ENCODE data around the gene SPATA2L.

Gene SPATA2L

DNA sequence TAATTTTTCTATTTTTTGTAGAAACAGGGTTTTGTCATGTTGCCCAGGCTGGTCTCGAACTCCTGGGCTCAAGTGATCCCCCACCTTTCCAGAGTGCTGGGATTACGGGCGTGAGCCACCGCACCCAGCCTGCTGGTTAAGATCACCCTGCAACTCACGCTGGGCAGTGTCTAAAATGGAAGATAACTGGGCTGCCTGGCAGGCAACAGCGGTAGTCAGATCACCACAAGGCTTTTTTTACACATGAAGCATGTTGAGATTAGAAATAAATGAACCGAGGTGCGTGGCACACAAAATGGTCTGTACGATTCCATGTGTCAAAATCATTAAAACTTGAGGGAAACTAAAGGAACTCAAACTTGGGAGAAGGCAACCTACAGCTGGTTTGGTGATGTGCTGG lies 46.6 kb upstream of the SPATA2L start:
- no peak overlapping the region for H2AFZ ChIP-seq (ENCODE audit: low read depth, low read length)
- H3K36me3 ChIP-seq (ENCODE audit: insufficient read depth, low read length) = peaks cover 91% of the 10 kb centered on the region
- H3K79me2 ChIP-seq (ENCODE audit: insufficient read depth, low read length) = no peaks in the 10 kb centered on the region; the same call in none of the 2 replicates
- H3K4me3 ChIP-seq (ENCODE audit: low read depth in 1 of 2, low read length in 2 of 2) = no peak overlapping the region
- ATAC-seq (ENCODE audit: insufficient read depth, low read depth) (no peak), DNase-seq (no peak)
- H3K4me1 ChIP-seq (ENCODE audit: insufficient read depth, low read length) = no peaks in the 10 kb centered on the region
- no peak overlapping the region for H3K9ac ChIP-seq (ENCODE audit: low read depth, low read length)
- no peaks in the 10 kb centered on the region for H3K27me3 ChIP-seq (ENCODE audit: insufficient read depth, low read length, poor library complexity)
- no peak for TF ChIP-seq EZH2 (IDR thresholded peaks at IDR 0.05; ENCODE audit: borderline replicate concordance, low read depth, low read length, severe bottlenecking)
- no peak for TF ChIP-seq CTCF (IDR thresholded peaks at IDR 0.05; ENCODE audit: borderline replicate concordance, extremely low read depth, low read length, poor library complexity, severe bottlenecking)
- peaks cover 19% of the 10 kb centered on the region; the same call in 1 of the 2 replicates for H4K20me1 ChIP-seq (ENCODE audit: insufficient read depth, low read length)
- no peaks in the 10 kb centered on the region for H3K9me3 ChIP-seq (ENCODE audit: insufficient read depth, low read length, severe bottlenecking)
- H3K27ac ChIP-seq (ENCODE audit: low read length) = no peak overlapping the region
- H3K4me2 ChIP-seq (ENCODE audit: insufficient read depth, low read length) = no peak overlapping the region

DNA sequence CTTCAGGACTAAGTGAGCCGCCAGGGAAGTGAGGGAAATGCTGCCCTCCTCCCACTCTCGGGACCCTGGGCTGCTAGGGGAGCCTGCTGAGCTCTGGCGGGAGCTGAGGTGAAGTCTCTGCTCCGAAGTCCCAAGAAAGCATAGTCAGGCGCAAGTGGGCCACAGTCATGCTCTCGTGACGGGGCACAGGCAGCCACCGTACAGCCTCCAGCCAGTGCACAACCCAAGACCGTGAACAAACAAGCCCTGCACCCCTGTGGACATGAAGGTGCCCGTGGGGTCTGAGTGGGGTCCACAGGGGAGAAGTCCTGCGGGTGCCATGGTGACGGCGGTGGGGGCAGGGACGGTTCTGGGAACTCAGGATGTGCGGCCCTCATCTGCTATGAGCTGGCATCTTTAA lies 44.5 kb upstream of the SPATA2L start:
- Histone ChIP-seq H3K9me3 (ENCODE audit: insufficient read depth, low read length, severe bottlenecking) (no peaks in the 10 kb centered on the region), H2AFZ (ENCODE audit: low read depth, low read length) (no peak overlapping the region), H3K4me2 (ENCODE audit: insufficient read depth, low read length) (no peak overlapping the region), H3K27me3 (ENCODE audit: insufficient read depth, low read length, poor library complexity) (no peaks in the 10 kb centered on the region), H3K9ac (ENCODE audit: low read depth, low read length) (no peak overlapping the region), H4K20me1 (ENCODE audit: insufficient read depth, low read length) (peaks cover 25% of the 10 kb centered on the region; the same call in 1 of the 2 replicates), H3K36me3 (ENCODE audit: insufficient read depth, low read length) (peaks cover 90% of the 10 kb centered on the region), H3K79me2 (ENCODE audit: insufficient read depth, low read length) (no peaks in the 10 kb centered on the region; the same call in 1 of the 2 replicates), H3K4me1 (ENCODE audit: insufficient read depth, low read length) (no peaks in the 10 kb centered on the region), H3K4me3 (ENCODE audit: low read depth in 1 of 2, low read length in 2 of 2) (no peak overlapping the region), H3K27ac (ENCODE audit: low read length) (no peak overlapping the region)
- ATAC-seq (ENCODE audit: insufficient read depth, low read depth) (no peak), DNase-seq (no peak)
- no peak for TF ChIP-seq CTCF (IDR thresholded peaks at IDR 0.05; ENCODE audit: borderline replicate concordance, extremely low read depth, low read length, poor library complexity, severe bottlenecking)
- no peak for TF ChIP-seq EZH2 (IDR thresholded peaks at IDR 0.05; ENCODE audit: borderline replicate concordance, low read depth, low read length, severe bottlenecking)

- H3K4me1 ChIP-seq (ENCODE audit: insufficient read depth, low read length) = no peaks in the 10 kb centered on the region
- H3K36me3 ChIP-seq (ENCODE audit: insufficient read depth, low read length) = peaks cover 90% of the 10 kb centered on the region
- H2AFZ ChIP-seq (ENCODE audit: low read depth, low read length) = no peak overlapping the region
- no peaks in the 10 kb centered on the region for H3K9me3 ChIP-seq (ENCODE audit: insufficient read depth, low read length, severe bottlenecking)
- TF ChIP-seq CTCF (IDR thresholded peaks at IDR 0.05; ENCODE audit: borderline replicate concordance, extremely low read depth, low read length, poor library complexity, severe bottlenecking) (no peak), EZH2 (IDR thresholded peaks at IDR 0.05; ENCODE audit: borderline replicate concordance, low read depth, low read length, severe bottlenecking) (no peak)
- H3K4me2 ChIP-seq (ENCODE audit: insufficient read depth, low read length) = no peak overlapping the region
- H4K20me1 ChIP-seq (ENCODE audit: insufficient read depth, low read length) = peaks cover 27% of the 10 kb centered on the region; the same call in 1 of the 2 replicates
- H3K27me3 ChIP-seq (ENCODE audit: insufficient read depth, low read length, poor library complexity) = no peaks in the 10 kb centered on the region
- no peak overlapping the region for H3K27ac ChIP-seq (ENCODE audit: low read length)
- ATAC-seq (ENCODE audit: insufficient read depth, low read depth) (no peak), DNase-seq (no peak)
- no peak overlapping the region for H3K9ac ChIP-seq (ENCODE audit: low read depth, low read length)
- H3K4me3 ChIP-seq (ENCODE audit: low read depth in 1 of 2, low read length in 2 of 2) = no peak overlapping the region
- no peaks in the 10 kb centered on the region; the same call in 1 of the 2 replicates for H3K79me2 ChIP-seq (ENCODE audit: insufficient read depth, low read length)
Measured at GRCh38 chr16:89744813-89745212, 43.3 kb upstream of the SPATA2L start.

Data from DND-41 (cell line).